ENCODE results near the gene ANKRD66.

DNA sequence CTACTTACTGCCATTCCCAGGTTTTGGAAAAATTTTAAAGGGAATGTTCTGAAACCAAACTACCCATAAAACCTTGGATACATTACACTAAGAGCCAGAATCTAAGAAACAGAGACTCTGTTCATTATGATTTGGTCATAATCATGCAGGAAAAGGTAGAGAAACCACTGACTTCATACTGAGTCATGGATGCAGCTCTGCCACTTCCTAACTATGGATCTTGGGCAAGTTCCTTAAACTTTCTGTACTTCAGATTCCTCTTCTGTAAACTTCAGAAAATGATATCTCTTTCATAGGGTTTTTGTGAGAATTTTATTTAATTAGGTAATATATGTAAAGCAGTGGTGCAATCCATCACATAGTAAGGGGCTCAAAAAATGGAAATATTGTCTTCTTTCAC, 31.6 kb upstream of the ANKRD66 start:
- TF ChIP-seq GATA3 (IDR thresholded peaks at IDR 0.05; ENCODE audit: low read depth, low read length) (no peak), GATA2 (IDR thresholded peaks at IDR 0.05; ENCODE audit: low read depth, low read length) (no peak)
